K562 (cell line): Measurements from ENCODE around the gene CS. TPM values are rescaled to one million over a fixed set of nuclear protein-coding genes. Genes with fewer than 3 reads are reported as not detected.

Source experiments
- ARID3A ChIP-seq: IDR thresholded peaks from 2 replicates; pipeline ENCODE4 v1.6.1; 2012; ENCODE audit warnings: low read depth, low read length, improper control_type of control experiment, borderline replicate concordance
- CTCF ChIP-seq, 3 experiments: IDR thresholded peaks in 2 of 3; conservative IDR thresholded peaks in 1 of 3; 2 replicates each; pipeline ENCODE4 v1.5.1; 2011 to 2012; ENCODE audit warnings: low read length in 3 of 3, mild to moderate bottlenecking in 3 of 3, control low read depth in 2 of 3, improper control_type of control experiment in 1 of 3, inconsistent platforms in 1 of 3, low read depth in 1 of 3, mixed read lengths in 1 of 3, moderate library complexity in 1 of 3; ENCODE audit not compliant: insufficient read depth in 2 of 3
- ETV5 ChIP-seq: sonication (generic); formaldehyde crosslinking; IDR thresholded peaks from 2 replicates; pipeline ENCODE4 v1.4.0; 2020; ENCODE audit warnings: low read depth, mild to moderate bottlenecking, missing genetic modification reagents
- GTF2A2 ChIP-seq: IDR thresholded peaks from 2 replicates; pipeline ENCODE4 v1.6.1; 2016; ENCODE audit warnings: mild to moderate bottlenecking, missing genetic modification characterization, missing compliant biosample characterization
- MCM3 ChIP-seq: fragments of 450-650 bp; IDR thresholded peaks from 2 replicates; pipeline ENCODE4 v1.6.1; 2016
- MED1 ChIP-seq: sonication (generic); formaldehyde crosslinking; IDR thresholded peaks from 2 replicates; pipeline ENCODE4 v1.8.1; 2023; ENCODE audit warnings: missing genetic modification reagents, borderline replicate concordance
- MGA ChIP-seq: fragments of 450-650 bp; IDR thresholded peaks from 2 replicates; pipeline ENCODE4 v1.6.1; 2016; ENCODE audit warnings: mild to moderate bottlenecking, moderate library complexity
- RBM39 ChIP-seq: fragments of 200-400 bp; formaldehyde crosslinking; optimal IDR thresholded peaks from 2 replicates; pipeline ENCODE3; 2018; ENCODE audit warnings: low read depth, low read length
- SMAD4 ChIP-seq: fragments of 250-450 bp; sonication (Bioruptor Pico); conservative IDR thresholded peaks from 2 replicates; pipeline ENCODE4 v1.8.0; 2021; ENCODE audit warnings: inconsistent platforms, mild to moderate bottlenecking, moderate library complexity
- SMARCA4 ChIP-seq: fragments of 450-650 bp; IDR thresholded peaks from 2 replicates; pipeline ENCODE4 v1.6.1; 2016
- SMARCA5 ChIP-seq: fragments of 450-650 bp; IDR thresholded peaks from 2 replicates; pipeline ENCODE4 v1.6.1; 2016
- SMARCE1 ChIP-seq: fragments of 450-650 bp; IDR thresholded peaks from 2 replicates; pipeline ENCODE4 v1.7.1; 2016; ENCODE audit warnings: mild to moderate bottlenecking
- TRIM28 ChIP-seq: fragments of 450-650 bp; IDR thresholded peaks from 2 replicates; pipeline ENCODE4 v1.6.1; 2017
- ZNF121 ChIP-seq: sonication (generic); formaldehyde crosslinking; conservative IDR thresholded peaks from 2 replicates; pipeline ENCODE4 v1.8.0; 2022; ENCODE audit warnings: missing genetic modification reagents
- ZNF79 ChIP-seq: fragments of 250-450 bp; sonication (Bioruptor Pico); IDR thresholded peaks from 2 replicates; pipeline ENCODE4 v1.4.0; 2020; ENCODE audit warnings: low read depth, mild to moderate bottlenecking, moderate library complexity
- polyA plus RNA-seq, 8 experiments: library from polyadenylated mRNA; depleted of rRNA in 4 of 8; stranded (reverse) in 5 of 8; unstranded in 3 of 8; fragments of >200 nt; fragmentation: Nextera tagmentation in 2 of 8; fragmentation: Illumina TruSeq in 1 of 8; extraction: Ambion mirVana in 2 of 8; extraction: Trizol in 1 of 8; gene quantifications; 2 replicates each; pipeline versions ENCODE4 v1.2.1 to v1.2.3, GENCODE V29; 2011 to 2014; ENCODE audit warnings: inconsistent platforms in 1 of 8, missing spikeins in 1 of 8
- total RNA-seq, 7 experiments: library from RNA; depleted of rRNA in 6 of 7; stranded (reverse); fragments of >200 nt in 6 of 7; fragmentation: Illumina TruSeq in 2 of 7; extraction: Trizol in 2 of 7; gene quantifications; 2 replicates each; pipeline versions ENCODE4 v1.2.1 to v1.2.3, GENCODE V29; 2011 to 2021; ENCODE audit warnings: low replicate concordance in 1 of 7

Gene CS
- total and polyA plus RNA-seq, 9 of the 15 experiments (the other 6 are each of a cell fraction or from before 2014, with no cell fraction given): 99.9 to 390 (median 149) TPM

GRCh38 chr12:56224102-56224701, 75.9 kb downstream of the CS start, which contains the start of gene NABP2 (continued):
- peak; percentile 82 for TF ChIP-seq MGA
- TF ChIP-seq SMARCE1: no peak
- TF ChIP-seq MED1 (CRISPR knock-in tag): no peak
- TF ChIP-seq MCM3: no peak
- TF ChIP-seq ZNF121 (CRISPR knock-in tag): 0 out of 2 replicates have a peak, but pooled peaks have one; percentile 0
- peak; percentile 57 for TF ChIP-seq SMAD4
- TF ChIP-seq ZNF79 (CRISPR knock-in tag): no peak
- TF ChIP-seq ARID3A: 0 out of 2 replicates have a peak, but pooled peaks have one; percentile 72
- TF ChIP-seq CTCF (IDR thresholded peaks at IDR 0.05 in 2 of 3, conservative IDR thresholded peaks at IDR 0.05 in 1 of 3; ENCODE audit: insufficient read depth in 2 of 3, low read depth in 1 of 3, low read length in 3 of 3): peak; percentile 81 to 96 (median 81)
- TF ChIP-seq RBM39: no peak
- TF ChIP-seq SMARCA5: 0 out of 2 replicates have a peak, but pooled peaks have one; percentile 13
- TF ChIP-seq SMARCA4: no peak
- no peak for TF ChIP-seq TRIM28
- peak; percentile 82 for TF ChIP-seq ETV5 (CRISPR knock-in tag)
- TF ChIP-seq GTF2A2 (tag): no peak
